Measurements from ENCODE around the gene GJB2.

The GJB2 gene

DNA sequence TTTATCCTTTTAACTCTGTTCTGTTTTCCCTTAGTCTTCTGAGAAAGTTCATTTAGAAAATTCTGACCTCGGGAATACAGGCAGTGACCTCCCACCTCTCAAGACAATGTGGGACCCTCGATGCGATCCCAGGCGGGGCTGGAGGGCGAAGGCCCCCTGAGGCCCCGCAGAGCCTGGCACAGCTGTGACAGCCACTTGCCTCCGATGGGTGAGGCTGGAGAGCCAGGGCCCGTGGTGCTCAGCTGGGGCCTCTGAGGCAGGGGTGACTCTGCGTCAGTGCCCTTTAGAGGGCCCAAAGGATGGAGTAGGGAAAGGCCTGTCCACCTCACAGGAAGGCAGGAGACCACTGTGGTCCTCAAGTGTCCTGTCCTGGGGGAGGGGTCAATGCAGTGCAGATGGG lies 42.2 kb downstream of the GJB2 start:
- peaks cover 45% of the 10 kb centered on the region for H3K27me3 Mint-ChIP-seq
- H3K36me3 Mint-ChIP-seq (ENCODE audit: low read depth), result no peaks in the 10 kb centered on the region
- no peaks in the 10 kb centered on the region for H3K4me1 Mint-ChIP-seq (ENCODE audit: low read depth)
- no peak overlapping the region for H3K27ac Mint-ChIP-seq
- no peaks in the 10 kb centered on the region for H3K9me3 Mint-ChIP-seq
- intact Hi-C loops (cut with micrococcal nuclease), result no loop called here
- no peak overlapping the region for H3K4me3 Mint-ChIP-seq

DNA sequence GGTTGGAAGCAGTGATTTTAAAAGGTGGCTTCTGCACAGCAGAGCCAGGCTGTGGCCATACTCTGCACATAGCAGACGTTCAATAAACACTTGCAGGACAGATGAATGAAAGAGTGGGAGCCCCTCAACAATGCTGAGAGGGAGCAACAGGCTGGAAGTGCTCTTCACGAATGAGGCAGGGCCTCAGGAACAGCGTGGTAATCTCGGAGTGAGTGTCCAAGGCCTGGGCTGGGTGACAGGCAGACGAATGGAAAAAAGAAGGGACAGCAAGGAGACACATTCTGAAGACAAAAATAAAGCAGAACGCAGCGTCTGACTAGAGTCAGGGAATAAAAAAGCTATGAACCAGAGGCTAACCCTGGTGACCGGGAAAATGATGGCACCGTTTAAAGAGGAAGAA lies 43.0 kb downstream of the GJB2 start:
- H3K27ac Mint-ChIP-seq, result no peak overlapping the region
- peaks cover 45% of the 10 kb centered on the region for H3K27me3 Mint-ChIP-seq
- intact Hi-C loops (cut with micrococcal nuclease), result no loop called here
- H3K4me1 Mint-ChIP-seq (ENCODE audit: low read depth), result no peaks in the 10 kb centered on the region
- H3K9me3 Mint-ChIP-seq, result no peaks in the 10 kb centered on the region
- no peaks in the 10 kb centered on the region for H3K36me3 Mint-ChIP-seq (ENCODE audit: low read depth)
- no peak overlapping the region for H3K4me3 Mint-ChIP-seq

DNA sequence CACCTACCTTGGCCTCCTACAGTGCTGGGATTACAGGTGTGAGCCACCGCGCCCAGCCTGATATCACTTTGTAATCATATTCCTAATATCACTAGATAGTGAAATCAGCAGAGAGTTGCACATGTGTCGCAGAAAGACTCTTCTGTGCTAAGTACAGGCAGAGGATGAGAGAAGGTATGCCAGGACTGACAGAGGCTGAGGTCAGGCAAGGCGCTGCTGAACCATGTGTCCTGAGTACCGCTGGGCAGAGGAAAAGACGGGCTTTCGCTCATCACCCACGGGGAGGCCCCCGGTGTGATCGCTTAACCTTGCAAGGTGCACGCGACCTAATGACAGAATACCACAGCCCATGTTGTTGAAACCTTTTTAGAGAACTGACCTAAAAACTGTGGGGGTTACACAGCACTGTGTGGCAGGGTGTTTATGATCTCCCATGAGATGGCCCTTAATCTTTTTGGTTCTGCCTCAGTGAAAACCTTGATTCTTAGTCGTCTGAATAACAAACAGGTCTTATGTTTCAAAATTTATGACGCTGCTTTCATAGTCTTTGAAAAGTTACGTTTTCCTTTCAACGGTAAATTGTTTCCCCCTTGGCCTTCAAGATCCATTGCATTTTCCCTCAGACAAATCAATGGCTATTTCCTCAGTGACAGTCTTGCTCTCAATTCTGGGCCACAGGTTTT lies 44.1 kb downstream of the GJB2 start:
- H3K4me3 Mint-ChIP-seq, result no peak overlapping the region
- H3K27ac Mint-ChIP-seq, result no peak overlapping the region
- H3K4me1 Mint-ChIP-seq (ENCODE audit: low read depth), result no peaks in the 10 kb centered on the region
- intact Hi-C loops (cut with micrococcal nuclease), result no loop called here
- no peaks in the 10 kb centered on the region for H3K36me3 Mint-ChIP-seq (ENCODE audit: low read depth)
- H3K9me3 Mint-ChIP-seq, result no peaks in the 10 kb centered on the region
- H3K27me3 Mint-ChIP-seq, result peaks cover 52% of the 10 kb centered on the region

DNA sequence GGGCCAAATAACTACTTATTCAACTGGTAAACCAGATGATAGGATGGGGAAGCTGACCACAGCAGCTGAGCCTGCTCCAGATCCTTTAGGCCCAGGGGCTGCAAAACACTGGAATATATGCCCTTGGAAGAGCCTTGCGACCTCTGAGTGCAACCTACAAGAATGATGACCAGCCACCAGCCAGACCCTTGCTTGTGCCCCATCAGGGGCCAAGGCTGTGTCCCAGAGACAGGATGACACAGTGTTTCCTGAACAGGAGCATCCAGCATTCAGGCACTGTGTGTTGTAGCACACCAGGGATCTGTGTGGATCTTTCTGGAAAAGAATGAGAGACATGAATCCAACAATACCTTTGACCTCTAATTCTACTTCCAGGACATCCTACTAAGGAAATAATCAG lies 46.4 kb downstream of the GJB2 start:
- H3K36me3 Mint-ChIP-seq (ENCODE audit: low read depth), result no peaks in the 10 kb centered on the region
- peaks cover 69% of the 10 kb centered on the region for H3K27me3 Mint-ChIP-seq
- intact Hi-C loops (cut with micrococcal nuclease), result no loop called here
- no peak overlapping the region for H3K27ac Mint-ChIP-seq
- H3K9me3 Mint-ChIP-seq, result no peaks in the 10 kb centered on the region
- no peak overlapping the region for H3K4me3 Mint-ChIP-seq
- no peaks in the 10 kb centered on the region for H3K4me1 Mint-ChIP-seq (ENCODE audit: low read depth)

DNA sequence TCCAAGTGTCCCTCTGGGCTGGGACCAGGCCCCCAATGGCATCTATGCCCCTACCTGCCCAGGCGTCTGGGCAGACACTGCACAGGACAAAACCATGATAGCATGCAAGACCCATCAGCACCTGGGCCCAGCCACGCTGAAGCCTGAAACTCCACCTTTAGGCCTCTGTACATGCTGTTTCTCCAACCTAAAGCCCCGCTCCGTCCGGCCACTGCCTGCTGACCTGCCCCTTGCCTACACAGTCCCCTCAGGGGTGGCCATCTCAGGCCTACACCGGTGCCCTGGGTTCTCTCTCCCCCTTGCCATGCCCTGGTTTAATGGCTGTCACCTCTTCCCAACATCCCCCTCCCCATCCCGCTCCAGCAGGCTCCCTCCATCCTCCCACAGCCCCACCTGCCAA lies 47.2 kb downstream of the GJB2 start:
- Mint-ChIP-seq H3K9me3 (no peaks in the 10 kb centered on the region), H3K27ac (no peak overlapping the region), H3K4me1 (ENCODE audit: low read depth) (no peaks in the 10 kb centered on the region), H3K27me3 (peaks cover 69% of the 10 kb centered on the region), H3K4me3 (no peak overlapping the region), H3K36me3 (ENCODE audit: low read depth) (no peaks in the 10 kb centered on the region)
- intact Hi-C loops (cut with micrococcal nuclease), result no loop called here

DNA sequence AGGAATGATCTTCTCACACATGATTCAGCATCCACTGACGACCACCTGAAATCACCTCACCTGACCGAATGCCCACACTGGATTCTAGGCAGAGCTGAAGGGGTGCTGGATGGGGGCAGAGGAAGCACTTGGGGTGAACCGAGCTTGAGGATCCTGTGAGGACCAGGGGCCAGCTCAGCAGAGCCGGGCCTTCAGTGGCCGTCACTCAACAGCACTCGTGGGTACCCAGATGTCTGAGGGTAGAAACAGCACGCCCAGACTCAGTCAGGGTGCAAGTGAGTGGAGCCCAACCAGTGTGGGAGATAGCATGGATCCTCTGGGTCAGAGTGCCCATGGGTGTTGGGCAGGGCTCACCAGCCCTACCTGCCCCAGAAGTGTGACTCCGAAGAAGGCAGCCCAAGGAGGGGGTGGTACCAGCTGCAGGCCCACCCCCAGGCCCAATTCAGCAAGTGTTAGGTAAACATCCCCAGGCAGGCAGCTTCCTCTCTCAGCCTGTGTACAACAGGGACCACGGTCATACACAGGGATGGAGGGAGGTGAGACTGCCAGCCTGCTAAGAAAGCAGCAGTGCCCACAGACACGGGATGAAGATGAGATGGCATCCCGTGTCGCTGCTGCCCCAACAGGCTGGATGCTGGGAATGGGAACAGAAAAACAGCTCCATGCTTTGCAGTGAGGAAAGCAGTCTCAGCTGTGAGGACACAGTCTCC lies 48.4 kb downstream of the GJB2 start:
- Mint-ChIP-seq H3K27ac (no peak overlapping the region), H3K27me3 (peaks cover 66% of the 10 kb centered on the region), H3K4me1 (ENCODE audit: low read depth) (no peaks in the 10 kb centered on the region), H3K9me3 (no peaks in the 10 kb centered on the region), H3K4me3 (no peak overlapping the region), H3K36me3 (ENCODE audit: low read depth) (no peaks in the 10 kb centered on the region)
- intact Hi-C loops (cut with micrococcal nuclease), result no loop called here

DNA sequence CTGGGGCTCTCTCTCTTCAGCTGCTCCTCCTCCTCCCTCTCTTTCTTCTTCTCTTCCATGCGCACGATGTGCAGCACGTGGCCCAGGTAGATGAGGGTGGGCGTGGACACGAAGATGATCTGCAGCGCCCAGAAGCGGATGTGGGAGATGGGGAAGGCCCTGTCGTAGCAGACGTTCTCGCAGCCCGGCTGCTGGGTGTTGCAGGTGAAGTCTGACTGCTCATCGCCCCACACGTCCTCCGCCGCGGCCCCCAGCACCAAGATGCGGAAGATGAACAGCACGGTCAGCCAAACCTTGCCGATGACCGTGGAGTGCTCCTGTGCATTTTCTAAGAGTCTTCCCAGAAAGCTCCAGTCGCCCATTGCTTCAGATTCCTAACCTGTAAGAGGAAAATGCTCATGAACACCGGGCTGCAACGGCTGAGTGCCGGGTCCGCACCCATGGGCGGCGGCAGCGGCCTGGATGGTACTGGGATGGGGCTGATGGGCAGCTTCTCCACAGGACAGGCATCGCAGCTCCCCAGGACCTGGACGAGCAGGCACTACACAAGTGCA lies 49.7 kb downstream of the GJB2 start:
- Mint-ChIP-seq H3K4me3 (no peak overlapping the region), H3K4me1 (ENCODE audit: low read depth) (no peaks in the 10 kb centered on the region), H3K36me3 (ENCODE audit: low read depth) (no peaks in the 10 kb centered on the region), H3K27ac (no peak overlapping the region), H3K9me3 (no peaks in the 10 kb centered on the region), H3K27me3 (peaks cover 67% of the 10 kb centered on the region)
- intact Hi-C loops (cut with micrococcal nuclease), result no loop called here

DNA sequence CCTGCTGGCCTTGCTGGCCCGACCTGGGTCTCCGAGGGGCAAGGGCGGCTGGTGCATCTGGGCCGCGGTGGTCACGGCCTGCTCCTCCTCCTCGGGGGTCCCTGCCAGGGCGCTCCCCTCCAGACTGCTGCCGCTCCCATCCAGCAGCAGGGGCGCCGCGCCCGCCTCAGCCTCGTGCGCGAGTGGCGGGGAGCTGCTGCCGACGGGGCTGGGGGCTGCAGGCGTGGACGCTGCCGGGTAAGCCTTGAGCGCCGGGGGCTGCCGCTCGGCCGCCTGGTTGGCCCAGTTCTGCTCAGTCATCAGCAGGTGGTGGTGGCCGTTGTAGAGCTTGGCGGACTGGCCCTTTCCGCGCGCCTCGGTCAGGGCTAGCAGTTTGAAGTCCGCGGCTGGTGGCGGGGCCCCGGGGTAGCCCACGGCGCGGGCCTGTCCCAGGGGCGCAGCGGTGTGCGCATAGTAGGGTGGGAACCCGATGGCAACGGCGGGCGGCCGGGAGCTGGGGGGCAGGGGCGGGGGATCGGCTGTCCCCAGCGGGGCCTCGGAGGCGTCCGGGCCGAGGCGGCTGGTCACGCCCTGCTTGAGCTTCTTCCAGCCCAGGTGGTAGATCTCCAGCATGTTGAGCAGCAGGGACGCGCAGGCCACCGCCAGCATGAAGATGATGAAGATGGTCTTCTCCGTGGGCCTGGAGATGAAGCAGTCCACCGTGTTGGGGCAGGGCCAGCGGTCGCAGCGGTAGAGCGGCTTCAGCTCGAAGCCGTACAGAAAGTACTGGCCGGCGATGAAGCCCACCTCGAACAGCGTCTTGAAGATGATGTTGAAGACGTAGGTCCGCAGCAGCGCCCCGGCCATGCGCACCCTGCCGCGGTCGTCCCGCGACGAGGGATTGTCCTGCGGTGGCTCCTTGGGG lies 50.5 kb downstream of the GJB2 start:
- H3K27me3 Mint-ChIP-seq, result peaks cover 71% of the 10 kb centered on the region
- no peaks in the 10 kb centered on the region for H3K36me3 Mint-ChIP-seq (ENCODE audit: low read depth)
- intact Hi-C loops (cut with micrococcal nuclease), result no loop called here
- H3K9me3 Mint-ChIP-seq, result no peaks in the 10 kb centered on the region
- no peak overlapping the region for H3K27ac Mint-ChIP-seq
- no peak overlapping the region for H3K4me3 Mint-ChIP-seq
- H3K4me1 Mint-ChIP-seq (ENCODE audit: low read depth), result no peaks in the 10 kb centered on the region

DNA sequence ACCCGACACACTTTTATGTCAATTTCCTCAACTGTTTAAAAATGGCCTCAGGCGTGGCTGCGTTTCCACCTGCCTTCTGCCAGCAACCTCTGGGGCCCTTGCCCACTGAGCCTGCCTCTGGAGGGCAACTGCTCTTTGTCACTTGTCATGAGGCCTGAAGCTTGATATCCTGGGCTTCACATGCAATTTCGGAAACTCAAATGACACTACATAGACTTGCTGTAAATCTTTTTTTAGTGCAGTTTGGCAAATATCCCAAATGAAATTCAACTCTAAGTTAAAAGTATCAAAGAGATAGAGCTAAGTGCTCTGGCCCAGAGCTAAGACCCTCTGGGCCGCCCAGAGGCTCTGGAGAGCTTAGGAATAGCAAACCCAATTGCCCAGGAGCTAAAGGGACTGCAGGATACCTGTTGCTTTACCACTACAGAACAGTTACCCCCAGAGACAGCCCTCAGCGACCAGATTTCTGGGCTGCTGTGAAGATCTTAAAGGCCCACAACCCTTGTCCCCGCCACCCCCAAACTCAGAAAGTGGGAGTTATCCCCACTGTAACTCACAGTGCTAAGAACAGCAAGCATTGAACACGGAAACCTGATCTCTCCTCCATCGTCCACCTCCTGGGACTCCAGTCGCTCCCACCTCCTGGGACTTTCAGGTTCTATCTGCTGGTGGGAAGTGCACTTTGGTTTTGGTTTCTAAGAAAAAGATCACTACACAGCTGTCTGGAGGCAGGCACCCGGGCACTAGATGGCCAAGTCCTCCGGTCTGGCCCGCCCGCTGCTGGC lies 51.3 kb downstream of the GJB2 start:
- Mint-ChIP-seq H3K27ac (no peak overlapping the region), H3K36me3 (ENCODE audit: low read depth) (no peaks in the 10 kb centered on the region), H3K27me3 (peaks cover 77% of the 10 kb centered on the region), H3K4me3 (no peak overlapping the region), H3K4me1 (ENCODE audit: low read depth) (no peaks in the 10 kb centered on the region), H3K9me3 (no peaks in the 10 kb centered on the region)
- intact Hi-C loops (cut with micrococcal nuclease), result no loop called here

DNA sequence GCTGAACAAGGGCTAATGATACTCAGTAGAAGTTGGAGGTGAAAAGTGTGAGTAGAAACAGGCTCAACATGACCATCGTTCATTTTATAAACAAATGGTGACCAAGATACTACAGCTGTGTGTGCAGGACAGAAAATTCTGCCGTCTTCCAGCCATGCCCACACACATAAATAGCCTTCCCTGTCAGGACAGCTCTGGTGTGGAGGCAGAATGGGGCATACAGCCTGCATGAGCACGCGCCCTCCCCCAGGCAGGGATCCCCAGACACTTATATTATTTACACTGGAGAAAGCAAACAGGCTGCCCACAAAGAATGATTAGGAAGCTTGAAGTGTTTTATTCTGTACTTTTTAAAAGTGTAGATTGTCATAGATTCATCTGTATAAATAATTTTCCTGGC lies 52.3 kb downstream of the GJB2 start:
- Mint-ChIP-seq H3K27me3 (peaks cover 76% of the 10 kb centered on the region), H3K36me3 (ENCODE audit: low read depth) (no peaks in the 10 kb centered on the region), H3K4me1 (ENCODE audit: low read depth) (no peaks in the 10 kb centered on the region), H3K9me3 (no peaks in the 10 kb centered on the region), H3K27ac (no peak overlapping the region), H3K4me3 (no peak overlapping the region)
- intact Hi-C loops (cut with micrococcal nuclease), result no loop called here

DNA sequence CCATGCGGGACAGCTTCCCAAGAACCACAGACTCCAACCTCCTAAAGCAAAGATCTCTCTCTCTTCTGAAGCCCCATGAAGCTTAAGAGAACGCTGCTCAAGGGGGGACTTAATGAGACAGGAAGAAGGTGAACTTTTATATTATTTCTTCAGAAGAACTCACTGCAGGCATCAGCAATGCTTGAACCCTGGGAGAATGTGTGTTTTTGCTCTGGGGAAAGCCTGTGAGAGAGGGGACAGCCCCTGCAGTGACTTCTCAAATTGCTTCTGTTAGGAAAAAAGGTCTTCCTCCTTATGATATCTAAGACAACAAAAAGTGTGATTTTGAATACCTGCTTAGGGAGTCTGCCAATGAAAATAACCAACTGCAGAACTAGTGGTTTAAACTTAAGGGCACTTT lies 54.9 kb downstream of the GJB2 start:
- Mint-ChIP-seq H3K9me3 (no peaks in the 10 kb centered on the region), H3K4me3 (no peak overlapping the region)
- intact Hi-C loops (cut with micrococcal nuclease), result no loop called here

More for the DNA sequence above, 54.9 kb downstream of the GJB2 start:
- H3K36me3 Mint-ChIP-seq (ENCODE audit: low read depth), result no peaks in the 10 kb centered on the region
- peaks cover 56% of the 10 kb centered on the region for H3K27me3 Mint-ChIP-seq
- no peak overlapping the region for H3K27ac Mint-ChIP-seq
- H3K4me1 Mint-ChIP-seq (ENCODE audit: low read depth), result no peaks in the 10 kb centered on the region
